DOHH2 (cell line): Measurements from ENCODE around the gene SIAH2.
"Not testable (repeated sequence)": the region's sequence is repeated elsewhere in the genome, so short reads cannot be mapped to it uniquely, and the experiment has no call there.

Experiments
- H3F3A ChIP-seq: fragments of 200-600 bp; sonication (generic), shearing (Covaris generic); 2 replicates; pipeline ENCODE4 v1.6.0; 2016; ENCODE audit warnings: antibody characterized with exemption, mild to moderate bottlenecking; ENCODE audit not compliant: control insufficient read depth, insufficient read depth
- H3K27ac ChIP-seq: fragments of 200-600 bp; sonication (generic); 2 replicates; pipeline ENCODE4 v1.5.1; 2014; ENCODE audit warnings: low read depth, mild to moderate bottlenecking, low read length, moderate library complexity
- H3K27me3 ChIP-seq: fragments of 200-600 bp; sonication (generic); 2 replicates; pipeline ENCODE4 v1.6.1; 2014; ENCODE audit warnings: mild to moderate bottlenecking, low read length, mixed read lengths; ENCODE audit not compliant: control insufficient read depth
- H3K36me3 ChIP-seq: fragments of 200-600 bp; sonication (generic); 2 replicates; pipeline ENCODE4 v1.6.1; 2014; ENCODE audit warnings: mild to moderate bottlenecking, low read length, moderate library complexity, mixed read lengths; ENCODE audit not compliant: control insufficient read depth
- H3K4me1 ChIP-seq: fragments of 200-600 bp; sonication (generic); 2 replicates; pipeline ENCODE4 v1.6.1; 2014; ENCODE audit warnings: mild to moderate bottlenecking, low read length, mixed read lengths; ENCODE audit not compliant: control insufficient read depth
- H3K4me2 ChIP-seq: fragments of 200-600 bp; sonication (generic); 2 replicates; pipeline ENCODE4 v1.6.0; 2014; ENCODE audit warnings: mild to moderate bottlenecking, low read length, moderate library complexity
- H3K4me3 ChIP-seq: fragments of 200-600 bp; sonication (generic); 2 replicates; pipeline ENCODE4 v1.5.1; 2014; ENCODE audit warnings: mild to moderate bottlenecking, low read length, mixed read lengths
- H3K79me2 ChIP-seq: fragments of 200-600 bp; sonication (generic); 2 replicates; pipeline ENCODE4 v1.6.1; 2014; ENCODE audit warnings: mild to moderate bottlenecking, low read length, mixed read lengths; ENCODE audit not compliant: control insufficient read depth
- H3K9me2 ChIP-seq: fragments of 200-600 bp; sonication (generic); replicated peaks from 2 replicates; pipeline ENCODE4 v1.6.1; 2014; ENCODE audit warnings: mild to moderate bottlenecking, low read length, mixed read lengths; ENCODE audit not compliant: control insufficient read depth
- H3K9me3 ChIP-seq: fragments of 200-600 bp; sonication (generic); 2 replicates; pipeline ENCODE4 v1.6.1; 2014; ENCODE audit warnings: antibody characterized with exemption, low read length, mixed read lengths; ENCODE audit not compliant: control insufficient read depth, insufficient read depth
- H4K20me1 ChIP-seq: fragments of 200-600 bp; sonication (generic); 2 replicates; pipeline ENCODE4 v1.6.0; 2014; ENCODE audit warnings: low read depth, mild to moderate bottlenecking, antibody characterized with exemption, low read length, moderate library complexity; ENCODE audit not compliant: control insufficient read depth, insufficient read depth
- EZH2phosphoT487 ChIP-seq: fragments of 200-600 bp; sonication (generic); IDR thresholded peaks from 2 replicates; pipeline ENCODE4 v1.6.1; 2017; ENCODE audit warnings: borderline replicate concordance, mild to moderate bottlenecking, antibody characterized with exemption, low read length, moderate library complexity, mixed read lengths
- TF ChIP-seq, protein P1 (sequence below): fragments of 200-600 bp; sonication (generic); IDR thresholded peaks from one replicate; pipeline ENCODE4 v1.5.1; 2014; ENCODE audit warnings: antibody characterized with exemption, mild to moderate bottlenecking, low read depth, low read length; ENCODE audit not compliant: poor library complexity, severe bottlenecking

The SIAH2 gene

GRCh38 chr3:150800722-150801121 lies 37.8 kb upstream of the SIAH2 start:
- H3K27ac ChIP-seq, result no peak overlapping the region
- H3F3A ChIP-seq, result 0 out of 2 replicates have a peak, but pooled peaks cover 3% of the 10 kb centered on the region
- H3K4me1 ChIP-seq, result peaks cover 15% of the 10 kb centered on the region
- H3K9me2 ChIP-seq, result no peaks in the 10 kb centered on the region
- no peaks in the 10 kb centered on the region for H3K9me3 ChIP-seq
- no peak for TF ChIP-seq EZH2phosphoT487
- TF ChIP-seq, protein P1, sequence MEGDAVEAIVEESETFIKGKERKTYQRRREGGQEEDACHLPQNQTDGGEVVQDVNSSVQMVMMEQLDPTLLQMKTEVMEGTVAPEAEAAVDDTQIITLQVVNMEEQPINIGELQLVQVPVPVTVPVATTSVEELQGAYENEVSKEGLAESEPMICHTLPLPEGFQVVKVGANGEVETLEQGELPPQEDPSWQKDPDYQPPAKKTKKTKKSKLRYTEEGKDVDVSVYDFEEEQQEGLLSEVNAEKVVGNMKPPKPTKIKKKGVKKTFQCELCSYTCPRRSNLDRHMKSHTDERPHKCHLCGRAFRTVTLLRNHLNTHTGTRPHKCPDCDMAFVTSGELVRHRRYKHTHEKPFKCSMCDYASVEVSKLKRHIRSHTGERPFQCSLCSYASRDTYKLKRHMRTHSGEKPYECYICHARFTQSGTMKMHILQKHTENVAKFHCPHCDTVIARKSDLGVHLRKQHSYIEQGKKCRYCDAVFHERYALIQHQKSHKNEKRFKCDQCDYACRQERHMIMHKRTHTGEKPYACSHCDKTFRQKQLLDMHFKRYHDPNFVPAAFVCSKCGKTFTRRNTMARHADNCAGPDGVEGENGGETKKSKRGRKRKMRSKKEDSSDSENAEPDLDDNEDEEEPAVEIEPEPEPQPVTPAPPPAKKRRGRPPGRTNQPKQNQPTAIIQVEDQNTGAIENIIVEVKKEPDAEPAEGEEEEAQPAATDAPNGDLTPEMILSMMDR, result no peak
- H3K36me3 ChIP-seq, result no peaks in the 10 kb centered on the region
- no peaks in the 10 kb centered on the region for H3K79me2 ChIP-seq
- H3K27me3 ChIP-seq, result peaks cover 9% of the 10 kb centered on the region
- no peaks in the 10 kb centered on the region for H4K20me1 ChIP-seq
- H3K4me2 ChIP-seq, result no peak overlapping the region
- no peak overlapping the region for H3K4me3 ChIP-seq

- TF ChIP-seq, protein P1, result no peak
- no peak for TF ChIP-seq EZH2phosphoT487
- H3K9me3 ChIP-seq, result no peaks in the 10 kb centered on the region
- peak overlapping the region; percentile 4; the same call in 1 of the 2 replicates for H3K4me3 ChIP-seq
- no peak overlapping the region for H3K27ac ChIP-seq
- no peaks in the 10 kb centered on the region for H3K9me2 ChIP-seq
- no peaks in the 10 kb centered on the region for H3K36me3 ChIP-seq
- no peaks in the 10 kb centered on the region for H3K79me2 ChIP-seq
- peak overlapping the region; percentile 47 for H3K4me2 ChIP-seq
- peaks cover 5% of the 10 kb centered on the region; the same call in 1 of the 2 replicates for H3K27me3 ChIP-seq
- H3K4me1 ChIP-seq, result peaks cover 15% of the 10 kb centered on the region
- no peaks in the 10 kb centered on the region for H4K20me1 ChIP-seq
- H3F3A ChIP-seq, result 0 out of 2 replicates have a peak, but pooled peaks cover 3% of the 10 kb centered on the region
Measured at GRCh38 chr3:150798122-150798618, 35.2 kb upstream of the SIAH2 start.

GRCh38 chr3:150797155-150797554 lies 34.2 kb upstream of the SIAH2 start:
- TF ChIP-seq EZH2phosphoT487, result no peak
- TF ChIP-seq, protein P1, result no peak
- Histone ChIP-seq H3K4me1 (peaks cover 15% of the 10 kb centered on the region), H4K20me1 (no peaks in the 10 kb centered on the region), H3K4me2 (no peak overlapping the region), H3K79me2 (no peaks in the 10 kb centered on the region), H3K9me2 (no peaks in the 10 kb centered on the region), H3K27ac (no peak overlapping the region), H3F3A (0 out of 2 replicates have a peak, but pooled peaks cover 3% of the 10 kb centered on the region), H3K36me3 (no peaks in the 10 kb centered on the region), H3K4me3 (no peak overlapping the region), H3K9me3 (no peaks in the 10 kb centered on the region), H3K27me3 (peaks cover 5% of the 10 kb centered on the region; the same call in 1 of the 2 replicates)

- H3K79me2 ChIP-seq, H3K4me3 ChIP-seq, H4K20me1 ChIP-seq, H3K9me3 ChIP-seq, H3K27ac ChIP-seq, H3K36me3 ChIP-seq, H3F3A ChIP-seq, H3K9me2 ChIP-seq, H3K4me2 ChIP-seq, H3K27me3 ChIP-seq: not testable (repeated sequence)
- H3K4me1 ChIP-seq, result peaks cover 15% of the 10 kb centered on the region
Measured at GRCh38 chr3:150796527-150796926, 33.6 kb upstream of the SIAH2 start.
